C4-2B (cell line): ENCODE measurements around the gene SPARCL1.

Experiments
- CTCF ChIP-seq: fragments of 450-650 bp; conservative IDR thresholded peaks from 2 replicates; pipeline ENCODE4 v1.5.1; 2017; ENCODE audit warnings: mild to moderate bottlenecking
- ZFX ChIP-seq: fragments of 450-650 bp; IDR thresholded peaks from 2 replicates; pipeline ENCODE4 v1.6.1; 2017

- TF ChIP-seq CTCF, result no peak
- TF ChIP-seq ZFX, result no peak
Measured at GRCh38 chr4:87491436-87491835, 37.7 kb downstream of the SPARCL1 start.
